ENCODE measurements around the gene RAB33A.

- TF ChIP-seq CTCF (IDR thresholded peaks at IDR 0.05) (no peak), BHLHE40 (IDR thresholded peaks at IDR 0.05; ENCODE audit: low read depth, low read length) (no peak), REST (IDR thresholded peaks at IDR 0.05) (no peak), JUNB (IDR thresholded peaks at IDR 0.05) (no peak), SREBF2 (IDR thresholded peaks at IDR 0.05) (no peak), NPAS2 (CRISPR knock-in tag; IDR thresholded peaks at IDR 0.05; ENCODE audit: borderline replicate concordance) (no peak), NFE2L2 (conservative IDR thresholded peaks at IDR 0.05; ENCODE audit: low read length) (no peak), HOXB13 (CRISPR knock-in tag; IDR thresholded peaks at IDR 0.05; ENCODE audit: low read depth) (no peak), CBX8 (IDR thresholded peaks at IDR 0.05) (no peak)
Observed at GRCh38 chrX:130204647-130205046, 32.9 kb downstream of the RAB33A start.
